Stimulated activated naive CD8-positive, alpha-beta T cell treated with anti-CD3 and anti-CD28 coated beads, Interleukin-15, Interleukin-2, amounts not matched to agents 100 U/mL and 50 U/mL, for 24 hours (primary cell): Measurements from ENCODE around the gene RTP5.
"Not testable (repeated sequence)": the region's sequence is repeated elsewhere in the genome, so short reads cannot be mapped to it uniquely, and the experiment has no call there.

ENCODE experiments used
- ATAC-seq: fragments of 150-1000 bp; cut with Tn5 transposase; one replicate; pipeline ENCODE4 v1.10.0; 2021
- DNase-seq: peaks from one replicate; pipeline ENCODE4 v3.0.0; 2021

The RTP5 gene

DNA sequence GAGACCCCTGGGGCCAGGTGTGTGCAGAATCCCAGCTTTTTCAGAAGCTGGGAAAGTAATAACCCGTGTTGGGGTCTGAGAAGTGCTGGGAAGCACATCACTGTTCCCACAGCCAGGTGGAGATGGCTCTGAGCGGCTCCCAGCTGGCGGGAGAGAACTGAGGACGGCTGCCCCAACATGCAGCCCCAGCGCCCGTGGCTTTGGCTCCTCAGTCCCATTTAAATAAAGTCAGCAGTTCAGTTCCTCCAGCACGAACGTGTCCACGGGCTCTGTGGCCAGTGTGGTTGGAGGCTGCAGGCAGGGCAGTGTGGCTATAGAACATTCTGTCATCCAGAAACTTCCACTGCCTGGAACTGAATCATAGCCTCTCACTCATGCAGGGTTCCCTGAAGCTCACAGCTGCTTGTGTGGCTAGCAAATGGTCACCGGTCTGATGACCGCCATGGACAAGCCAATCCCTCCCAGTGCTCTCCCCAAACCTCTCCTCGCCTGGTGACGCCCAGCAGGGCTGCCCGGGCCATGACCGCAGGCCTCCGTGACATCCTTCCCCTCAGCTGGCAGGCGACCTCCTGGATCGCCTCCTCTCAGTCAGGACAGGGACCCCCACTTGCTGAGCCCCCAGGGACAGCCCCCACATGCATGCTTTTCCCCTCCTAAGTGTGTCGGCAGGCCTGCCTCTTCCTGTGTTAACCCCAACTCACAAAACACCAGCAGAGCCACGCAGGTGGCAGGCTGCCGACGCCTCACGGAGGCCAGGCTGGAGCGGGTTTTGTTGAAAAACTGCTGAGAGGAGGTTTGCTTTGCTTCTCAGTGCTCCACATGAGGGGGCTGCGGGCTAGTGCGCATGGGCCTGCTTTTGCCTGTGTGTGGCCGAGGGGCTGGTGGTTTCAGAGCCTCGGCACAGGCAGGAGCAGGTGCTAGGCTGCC is 1.3 kb downstream of the RTP5 start:
- DNase-seq (peak; percentile 51), ATAC-seq (no peak)

DNA sequence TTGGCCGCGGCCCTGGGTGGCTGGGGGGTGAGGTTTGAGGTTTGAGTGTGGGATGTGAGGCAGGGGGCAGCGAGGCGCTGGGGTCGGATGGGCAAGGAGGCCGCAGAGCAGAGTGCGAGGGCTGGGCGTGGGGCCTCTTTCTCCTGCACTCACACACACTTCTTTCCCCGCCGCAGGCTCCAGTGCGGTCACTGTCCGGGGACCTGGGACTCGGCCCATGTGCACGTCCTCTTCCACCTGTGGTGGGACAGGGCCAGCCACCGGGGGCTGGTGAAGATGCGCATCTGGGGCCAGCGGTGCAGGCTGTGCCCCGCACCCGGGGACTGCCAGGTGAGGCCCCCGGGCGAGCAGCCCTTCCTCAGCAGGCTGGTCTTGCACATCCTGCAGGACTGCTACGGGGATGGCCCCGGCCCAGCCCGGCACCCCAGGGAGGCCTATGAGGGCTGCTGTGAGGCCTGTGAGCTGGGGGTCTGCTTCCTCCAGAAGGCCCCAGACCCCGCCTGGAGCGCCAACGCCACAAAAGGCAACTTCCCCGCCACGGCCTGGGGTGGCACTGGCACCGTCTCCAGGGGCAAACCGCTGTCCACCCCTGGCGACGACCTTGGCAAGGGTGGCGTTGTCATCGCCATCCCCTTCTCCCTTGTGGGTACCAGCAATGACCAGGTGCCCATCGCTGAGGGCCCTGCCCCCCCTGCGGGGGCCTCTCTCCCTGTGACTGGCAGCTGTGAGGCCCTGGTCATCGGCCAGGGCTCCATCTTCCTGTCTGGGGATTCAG is 2.2 kb downstream of the RTP5 start:
- DNase-seq = no peak
- no peak for ATAC-seq

DNA sequence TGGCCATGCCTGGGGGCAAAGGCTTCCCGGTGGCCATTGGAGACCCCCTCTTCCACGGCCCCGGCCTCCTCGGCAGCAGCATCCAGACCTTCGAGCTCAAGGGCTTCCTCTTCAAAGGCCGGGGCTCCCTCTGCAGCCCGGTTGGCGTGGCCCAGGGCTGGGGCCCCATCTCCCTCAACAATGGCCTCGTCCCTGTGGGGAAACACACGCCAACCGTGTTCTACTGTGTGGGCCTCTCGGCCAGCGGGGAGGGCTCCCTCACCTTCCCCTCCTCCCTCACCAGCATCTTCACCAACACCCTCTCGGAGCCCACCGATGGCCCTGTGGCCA is 2.7 kb downstream of the RTP5 start:
- no peak for ATAC-seq

DNA sequence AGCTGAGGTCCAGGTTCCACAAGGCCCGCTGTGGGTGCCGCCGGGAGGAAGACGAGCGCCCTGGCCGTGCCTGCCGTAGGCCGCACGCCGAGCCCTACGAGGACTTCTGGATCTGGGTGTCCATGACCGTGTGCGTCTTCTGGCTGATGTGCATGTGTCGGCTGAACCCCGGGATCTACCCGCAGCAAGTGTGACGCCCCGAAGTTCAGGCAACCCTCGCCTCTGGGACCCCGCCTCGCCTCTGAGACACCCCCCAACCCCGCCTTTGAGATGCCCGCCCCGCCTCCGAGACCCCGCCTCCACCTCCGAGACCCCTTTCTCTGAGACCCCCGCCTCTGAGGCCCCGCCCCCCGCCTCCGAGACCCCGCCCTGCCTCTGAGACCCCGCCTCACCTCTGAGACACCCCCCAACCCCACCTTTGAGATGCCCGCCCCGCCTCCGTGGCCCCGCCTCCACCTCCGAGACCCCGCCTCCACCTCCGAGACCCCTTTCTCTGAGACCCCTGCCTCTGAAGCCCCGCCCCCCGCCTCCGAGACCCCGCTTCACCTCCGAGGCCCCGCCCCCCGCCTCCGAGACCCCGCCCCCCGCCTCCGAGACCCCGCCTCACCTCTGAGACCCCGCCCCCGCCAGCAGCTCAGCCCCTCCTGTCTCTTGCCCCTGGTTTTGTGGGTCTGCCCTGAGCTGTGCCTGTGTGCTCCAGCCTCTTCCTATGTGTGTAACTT is 3.7 kb downstream of the RTP5 start:
- DNase-seq (peak; percentile 18), ATAC-seq (no peak)

More for the DNA sequence above, 2.7 kb downstream of the RTP5 start:
- DNase-seq = no peak

DNA sequence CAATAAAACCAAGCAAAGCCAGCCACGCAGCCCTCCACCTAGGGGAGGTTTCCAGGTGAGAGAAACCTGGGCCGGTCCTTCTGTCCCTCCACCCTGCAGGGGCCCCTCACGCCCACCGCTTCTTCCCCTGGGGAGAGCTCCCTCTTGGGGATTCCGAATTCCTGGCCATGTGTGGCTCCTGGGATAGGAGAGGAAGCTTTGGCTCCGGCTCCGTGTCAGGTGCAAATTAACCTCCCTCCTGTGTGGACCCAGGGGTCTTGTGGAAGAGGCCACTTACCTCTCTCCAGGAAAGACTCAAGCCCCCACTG is 4.2 kb downstream of the RTP5 start:
- ATAC-seq (no peak), DNase-seq (no peak)

DNA sequence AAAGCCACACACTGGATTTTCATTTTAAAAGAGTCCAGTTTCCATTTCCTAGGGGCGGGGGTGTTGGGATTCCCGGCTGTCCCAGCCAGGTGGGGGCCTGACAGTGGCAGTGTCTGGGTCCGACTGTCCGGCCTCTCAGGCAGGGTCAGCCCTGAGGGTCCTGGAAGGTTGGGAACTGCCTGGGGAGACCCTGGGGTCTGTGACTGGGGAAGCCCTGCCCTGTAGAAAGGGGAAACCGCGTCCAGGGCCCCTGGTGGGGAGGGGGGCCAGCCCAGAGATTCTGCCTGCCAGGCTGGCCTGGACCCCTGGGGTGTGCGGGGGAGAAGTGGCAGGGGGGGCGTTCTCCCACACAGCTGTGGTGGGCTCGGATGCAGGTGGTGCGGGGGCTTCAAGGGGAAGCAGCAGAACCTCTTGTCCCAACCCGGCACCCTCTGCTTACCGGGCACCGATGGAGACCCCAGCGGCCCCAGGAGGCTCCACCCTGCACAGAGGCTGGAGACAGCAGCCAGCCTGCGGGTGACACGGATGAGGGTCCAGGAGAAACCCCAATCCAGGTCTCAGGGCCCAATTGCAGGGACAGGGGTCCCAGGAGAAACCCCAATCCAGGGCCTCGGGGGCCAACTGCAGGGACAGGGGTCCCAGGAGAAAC is 4.9 kb downstream of the RTP5 start:
- no peak for ATAC-seq
- DNase-seq = no peak

DNA sequence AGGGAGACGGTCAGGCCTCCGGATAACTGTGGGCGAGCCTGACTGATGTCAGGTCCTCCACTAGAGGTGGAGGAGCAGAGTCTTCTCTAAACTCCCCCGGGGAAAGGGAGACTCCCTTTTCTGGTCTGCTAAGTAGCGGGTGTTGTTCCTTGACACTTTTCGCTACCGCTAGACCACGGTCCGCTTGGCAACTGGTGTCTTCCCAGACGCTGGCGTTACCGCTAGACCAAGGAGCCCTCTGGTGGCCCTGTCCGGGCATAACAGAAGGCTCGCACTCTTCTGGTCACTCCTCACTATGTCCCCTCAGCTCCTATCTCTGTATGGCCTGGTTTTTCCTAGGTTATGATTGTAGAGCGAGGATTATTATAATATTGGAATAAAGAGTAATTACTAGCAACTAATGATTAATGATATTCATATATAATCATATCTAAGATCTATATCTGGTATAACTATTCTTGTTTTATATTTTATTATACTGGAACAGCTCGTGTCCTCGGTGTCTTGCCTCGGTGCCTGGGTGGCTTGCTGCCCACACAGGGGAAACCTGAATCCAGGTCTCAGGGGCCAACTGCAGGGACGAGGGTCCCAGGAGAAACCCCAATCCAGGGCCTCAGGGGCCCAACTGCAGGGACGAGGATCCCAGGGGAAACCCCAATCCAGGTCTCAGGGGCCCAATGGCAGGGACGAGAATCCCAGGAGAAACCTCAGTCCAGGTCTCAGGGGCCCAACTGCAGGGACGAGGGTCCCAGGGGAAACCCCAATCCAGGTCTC is 6.4 kb downstream of the RTP5 start:
- not testable (repeated sequence) for ATAC-seq
- peak; percentile 56 for DNase-seq

DNA sequence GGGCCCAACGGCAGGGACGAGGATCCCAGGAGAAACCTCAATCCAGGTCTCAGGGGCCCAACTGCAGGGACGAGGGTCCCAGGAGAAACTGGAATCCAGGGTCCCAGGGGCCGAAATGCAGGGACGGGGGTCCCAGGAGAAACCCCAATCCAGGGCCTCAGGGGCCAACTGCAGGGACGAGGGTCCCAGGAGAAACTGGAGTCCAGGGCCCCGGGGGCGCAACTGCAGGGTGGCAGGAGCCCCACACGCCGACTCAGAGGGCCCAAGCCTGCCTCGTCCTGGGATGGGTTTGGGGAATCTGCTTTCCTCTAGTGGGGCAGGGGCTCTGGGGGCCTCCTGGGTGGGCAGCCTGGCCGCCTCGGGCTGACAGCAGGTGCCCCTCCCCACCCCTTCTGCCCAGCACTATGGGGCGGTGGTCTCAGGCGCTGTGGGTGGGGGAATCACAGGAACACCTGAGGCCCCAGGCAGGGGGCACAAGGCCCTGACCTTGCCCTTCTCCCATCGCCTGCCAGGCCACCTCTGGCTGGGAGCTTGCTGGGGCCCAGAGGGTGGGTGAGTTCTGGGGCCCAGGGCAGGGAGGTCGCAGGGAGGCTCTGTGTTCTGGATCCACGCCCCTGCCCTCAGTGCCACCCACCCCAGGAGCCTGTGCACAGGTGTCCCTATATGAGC is 7.1 kb downstream of the RTP5 start:
- ATAC-seq = no peak
- DNase-seq = no peak

DNA sequence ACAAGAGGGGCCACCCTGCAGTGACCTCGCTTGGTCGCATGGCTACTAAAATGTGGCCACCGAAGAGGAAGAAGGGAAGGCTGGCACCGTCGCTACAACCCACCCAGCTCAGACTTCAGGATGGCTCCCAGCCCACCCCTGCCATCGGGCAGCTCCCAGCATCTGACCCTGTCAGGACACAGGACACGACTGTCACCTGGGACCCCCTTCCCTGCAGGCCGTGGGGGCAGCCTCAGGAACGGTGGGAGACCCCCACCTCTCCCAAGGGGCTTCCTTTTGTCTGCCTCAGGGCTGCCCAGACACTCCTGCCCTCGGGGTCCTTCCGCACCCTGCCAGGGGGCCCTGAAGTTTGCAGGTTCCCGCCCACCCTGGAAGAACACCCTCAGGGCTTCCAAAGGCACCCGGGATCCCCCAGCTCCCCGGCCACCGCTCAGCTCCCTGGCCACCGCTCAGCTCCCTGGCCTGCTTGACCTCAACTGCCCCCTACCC is 7.7 kb downstream of the RTP5 start:
- no peak for DNase-seq
- no peak for ATAC-seq

DNA sequence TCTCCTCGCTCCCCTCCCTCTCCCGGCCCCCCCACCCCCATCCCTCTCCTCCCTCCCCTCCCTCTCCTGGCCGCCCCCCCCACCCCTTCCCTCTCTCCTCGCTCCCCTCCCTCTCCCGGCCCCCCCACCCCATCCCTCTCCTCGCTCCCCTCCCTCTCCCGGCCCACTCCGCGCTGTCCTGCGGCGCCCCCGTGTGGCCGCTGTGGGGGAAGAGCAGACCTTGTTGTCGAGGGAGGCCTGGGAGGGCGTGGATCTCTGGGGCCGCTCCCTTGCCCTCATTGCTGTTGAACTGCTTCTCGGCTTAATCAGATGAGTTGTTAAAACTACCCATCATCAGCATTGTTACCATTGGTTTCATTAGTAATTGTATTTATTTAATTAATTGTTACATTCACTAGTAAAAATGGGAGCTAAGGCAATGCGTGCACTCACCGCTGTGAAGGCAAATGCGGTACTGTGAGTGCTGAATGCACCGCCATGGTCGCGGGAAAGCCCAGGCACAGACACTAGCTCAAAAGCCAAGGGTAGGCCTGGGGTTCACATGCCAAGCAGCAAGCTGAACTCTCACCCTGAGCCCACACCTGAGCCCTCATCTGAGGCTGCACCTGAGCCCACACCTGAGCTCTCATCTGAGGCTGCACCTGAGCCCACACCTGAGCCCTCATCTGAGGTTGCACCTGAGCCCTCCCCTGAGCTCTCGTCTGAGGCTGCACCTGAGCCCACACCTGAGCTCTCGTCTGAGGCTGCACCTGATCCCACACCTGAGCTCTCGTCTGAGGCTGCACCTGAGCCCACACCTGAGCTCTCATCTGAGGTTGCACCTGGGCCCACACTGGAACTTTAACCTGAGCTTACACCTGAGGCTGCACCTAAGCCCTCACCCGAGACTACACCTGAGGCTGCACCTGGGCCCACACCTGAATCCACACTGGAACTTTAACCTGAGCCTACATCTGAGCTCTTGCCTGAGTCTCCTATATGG is 8.8 kb downstream of the RTP5 start:
- no peak for ATAC-seq

DNA sequence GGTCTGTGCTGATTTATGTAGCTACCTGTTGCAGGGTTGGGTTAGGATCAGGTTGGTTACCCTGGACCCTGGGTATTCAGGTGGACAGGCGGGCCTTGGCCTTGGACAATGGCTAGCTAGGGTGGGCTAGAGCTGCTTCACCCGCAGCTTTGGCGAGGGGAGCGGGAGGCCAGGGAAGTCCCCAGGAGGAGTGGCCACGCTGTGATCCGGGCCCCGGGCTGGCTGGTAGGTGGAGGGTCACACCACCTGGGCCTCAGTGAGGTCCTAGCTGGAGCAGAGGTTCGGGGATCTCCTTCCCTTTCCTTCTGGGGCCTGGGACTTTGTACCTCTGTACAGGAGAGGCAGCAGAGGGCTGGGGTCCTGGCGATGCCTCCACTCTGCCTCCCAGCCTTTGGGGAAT is 9.8 kb downstream of the RTP5 start:
- no peak for DNase-seq
- ATAC-seq = no peak

More for the DNA sequence above, 8.8 kb downstream of the RTP5 start:
- DNase-seq = peak; percentile 86

DNA sequence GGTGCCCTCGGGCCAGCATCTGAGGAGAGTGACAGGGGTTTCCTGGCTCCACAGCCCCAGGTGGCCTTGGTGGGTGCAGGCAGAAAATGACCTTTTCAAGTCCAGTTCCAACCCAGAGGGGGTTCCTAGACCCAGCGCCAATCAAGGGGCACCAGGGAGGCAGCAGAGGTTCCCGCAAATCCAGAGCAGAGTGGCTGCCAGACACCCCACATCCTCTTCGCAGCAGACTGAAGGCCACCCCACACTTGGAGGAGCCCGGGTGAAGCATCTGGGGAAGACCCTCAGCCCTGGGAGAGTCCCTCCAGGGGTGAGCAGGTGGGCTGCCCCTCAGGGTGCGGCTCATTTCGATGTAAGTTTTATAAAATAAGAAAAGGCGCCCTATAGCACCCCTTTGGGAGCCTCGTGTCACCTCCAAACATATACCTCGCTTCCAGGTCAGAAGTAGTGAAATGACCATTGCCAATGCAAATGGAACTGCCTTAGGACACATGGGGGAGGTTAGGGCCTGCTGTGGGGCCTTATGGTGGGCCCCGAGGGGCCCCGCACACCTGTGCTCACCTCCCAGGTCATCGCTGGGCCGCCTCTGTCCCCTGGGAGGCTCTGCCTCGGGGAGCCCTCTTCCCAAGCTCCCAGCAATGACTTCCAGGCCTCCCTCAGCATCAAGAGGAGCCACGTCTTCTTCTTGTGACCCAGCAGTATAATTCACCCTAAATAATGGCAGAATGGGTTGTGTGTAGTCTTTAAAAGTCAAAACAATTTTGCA is 11.0 kb downstream of the RTP5 start:
- DNase-seq = no peak
- ATAC-seq = no peak

DNA sequence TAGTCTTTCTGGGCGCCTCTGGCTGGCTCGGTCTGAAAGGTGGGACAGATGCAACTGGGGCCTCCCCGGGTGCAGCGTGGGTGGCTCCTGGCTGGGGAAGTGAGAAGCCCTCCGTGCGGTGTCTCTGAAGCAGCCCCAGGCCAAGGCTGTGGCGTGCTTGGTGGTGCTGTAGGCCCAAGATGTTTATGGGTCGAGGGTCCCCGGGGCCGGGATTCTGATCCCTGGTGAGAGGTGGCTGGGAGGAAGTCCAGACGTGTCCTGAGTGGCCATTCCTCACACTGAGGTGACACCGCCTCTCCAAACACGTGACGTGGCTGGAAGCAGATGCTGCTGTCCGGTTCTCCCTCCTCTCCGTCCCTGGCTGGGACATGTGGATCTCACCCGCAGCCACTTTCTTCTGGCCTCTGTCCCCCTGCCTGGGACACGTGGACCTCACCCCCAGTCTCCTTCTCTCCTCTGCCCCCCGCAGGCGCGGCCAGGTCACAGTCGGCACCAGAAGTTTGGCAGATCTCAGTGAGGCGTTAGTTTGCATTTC is 12.6 kb downstream of the RTP5 start:
- DNase-seq (peak; percentile 87), ATAC-seq (peak; percentile 62)

DNA sequence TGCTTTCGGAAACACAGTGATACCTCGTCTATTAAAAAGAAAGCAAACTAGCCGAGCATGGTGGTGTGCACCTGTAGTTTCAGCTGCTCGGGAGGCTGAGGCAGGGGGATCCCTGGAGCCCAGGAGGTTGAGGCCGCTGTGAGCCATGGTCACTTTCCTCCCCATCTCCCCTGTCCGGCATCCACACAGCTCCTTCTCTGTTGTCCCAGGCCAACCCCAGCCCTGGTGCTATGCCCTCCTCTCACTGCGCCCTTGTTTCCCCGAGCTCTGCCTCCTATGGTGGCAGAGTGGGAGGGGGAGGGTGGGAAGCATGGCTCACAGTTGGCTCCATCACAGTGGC is 15.4 kb downstream of the RTP5 start:
- DNase-seq = no peak
- ATAC-seq = no peak

DNA sequence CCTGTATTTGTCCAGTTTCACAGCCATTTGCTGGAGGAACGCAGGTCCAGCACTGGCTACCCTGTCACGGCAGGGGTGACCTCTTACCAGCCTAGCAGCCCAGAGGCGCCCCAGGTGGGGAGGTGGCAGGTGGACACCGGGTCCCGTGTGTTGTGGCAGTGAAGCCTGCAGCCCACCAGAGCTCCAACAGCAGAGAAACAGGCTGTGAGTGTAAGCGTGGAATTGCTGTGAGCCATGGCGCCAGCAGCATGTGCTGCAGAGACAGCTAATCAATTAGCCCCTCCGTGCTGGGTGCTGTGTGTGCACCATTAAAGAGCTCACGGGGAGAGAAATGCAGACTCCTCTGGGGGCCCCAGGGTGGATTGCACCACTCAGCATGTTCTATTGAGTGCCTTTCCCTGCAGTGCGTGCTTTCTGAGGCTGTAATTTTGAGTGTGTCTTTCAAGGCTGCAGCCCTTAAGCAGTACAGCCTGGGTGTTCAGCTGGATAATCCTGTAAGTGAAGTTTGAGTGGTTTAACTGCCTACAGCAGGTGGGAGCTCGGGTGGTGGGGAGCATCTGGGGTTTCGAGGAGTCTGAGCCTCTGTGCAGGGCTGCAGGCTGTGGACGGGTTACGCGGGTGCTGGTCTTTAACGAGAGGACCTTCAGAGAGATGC is 15.9 kb downstream of the RTP5 start:
- no peak for DNase-seq
- ATAC-seq = no peak

DNA sequence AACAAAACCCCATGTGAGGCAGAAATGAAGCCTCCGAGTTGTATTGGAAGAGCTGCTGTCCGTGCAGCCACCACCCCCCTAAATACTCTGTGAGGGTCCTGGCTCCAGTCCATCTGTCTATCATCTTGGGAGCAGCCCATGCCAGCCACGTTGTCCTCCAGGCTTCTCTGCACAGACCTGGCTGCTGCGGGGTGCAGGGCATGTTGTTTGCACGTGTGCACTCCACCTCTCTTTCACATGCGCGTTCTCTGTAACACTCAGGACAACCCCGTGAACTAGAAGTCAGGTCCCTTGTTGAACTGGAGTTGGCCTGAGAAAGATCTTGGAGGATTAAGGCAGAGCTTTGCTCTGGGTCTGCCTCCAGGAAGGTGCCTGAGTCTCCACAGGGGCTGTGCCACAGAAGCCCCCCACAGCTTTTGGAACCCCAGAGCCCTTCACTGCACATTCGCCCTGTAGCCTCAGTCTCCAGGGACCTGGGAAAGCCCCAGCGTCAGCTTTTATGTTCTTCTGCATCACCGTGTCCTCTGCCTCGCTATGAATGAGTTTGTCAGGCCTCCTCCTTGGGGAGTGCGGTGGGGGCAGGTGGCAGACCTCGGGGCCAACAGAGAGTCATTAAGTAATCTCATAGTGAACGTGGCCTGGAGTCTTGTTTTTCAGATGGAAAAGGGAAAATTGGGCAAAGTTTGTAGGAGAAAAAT is 16.6 kb downstream of the RTP5 start:
- DNase-seq = no peak
- no peak for ATAC-seq

DNA sequence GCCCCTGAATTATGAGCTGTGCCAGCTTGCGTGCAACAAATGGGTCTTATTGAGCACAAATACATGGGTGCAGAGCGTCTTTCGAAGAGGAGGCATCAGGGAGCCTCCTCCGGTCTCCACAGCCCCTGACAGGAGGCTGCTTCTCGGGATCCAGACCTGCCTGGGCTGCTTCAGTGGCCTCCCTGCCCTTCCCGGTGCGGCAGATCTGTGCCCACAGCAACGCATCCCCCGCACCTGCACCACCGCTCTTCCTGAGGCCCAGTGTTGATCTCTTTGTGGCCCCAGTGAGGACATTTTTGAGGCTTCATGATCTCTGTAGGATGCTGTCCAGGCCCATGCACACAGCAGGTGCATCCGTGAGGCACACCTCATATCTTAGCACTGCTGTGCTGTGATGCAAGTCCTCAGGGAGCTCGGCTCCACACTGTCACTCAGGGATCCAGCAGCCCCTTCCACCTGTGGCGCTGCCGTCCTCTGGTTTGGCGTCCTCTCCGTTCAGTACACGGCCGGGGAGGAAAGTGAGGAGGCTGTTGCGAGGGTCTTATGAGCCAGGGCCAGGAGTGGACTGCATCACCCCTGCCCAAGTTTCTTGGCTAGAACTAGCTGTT is 17.4 kb downstream of the RTP5 start:
- no peak for DNase-seq
- ATAC-seq = no peak
